ENCODE results near the gene MED20. TPM values are rescaled to one million over a fixed set of nuclear protein-coding genes. Genes with fewer than 3 reads are reported as not detected.

The MED20 gene
- total RNA-seq: 18.3 TPM
- long read RNA-seq, transcript MED20-201 (4 exons, 2,438 nt): major isoform, 11 of 13 reads
- long read RNA-seq, partial matches to known transcripts: 0 of 13 reads
- long read RNA-seq, other reads (novel, unspliced or antisense): 1 of 13 reads

- DNase-seq (peak; percentile 95), ATAC-seq (peak; percentile 98)
- Histone ChIP-seq H3K36me3 (peaks cover 12% of the 10 kb centered on the region), H3K4me3 (peak within 1 kb of the TSS; percentile 95), H3K4me1 (peaks cover 29% of the 10 kb centered on the region), H3K27ac (peak within 1 kb of the TSS; percentile 98), H3K9me3 (no peaks in the 10 kb centered on the region), H3K27me3 (no peaks in the 10 kb centered on the region)
- peak; percentile 99 for TF ChIP-seq CTCF (IDR thresholded peaks at IDR 0.05)
- intact Hi-C loops (cut with DNase I): no loop called here
Measured at GRCh38 chr6:41920921-41921711, at the start of gene MED20, which contains the start of gene BYSL. MED20 (minus strand) TSS chr6:41921139; CDS start chr6:41921018, 121 bp downstream. BYSL (plus strand) TSS chr6:41921499; CDS start chr6:41921563, 64 bp downstream.

- H3K4me1 ChIP-seq: peaks cover 56% of the 10 kb centered on the region
- ATAC-seq: peak; percentile 91
Measured at GRCh38 chr6:41970436-41970846, 49.5 kb upstream of the MED20 start.

GRCh38 chr6:41967312-41968287 is 46.7 kb upstream of the MED20 start:
- H3K27ac ChIP-seq: peak overlapping the region; percentile 61
- no peaks in the 10 kb centered on the region for H3K36me3 ChIP-seq
- peaks cover 56% of the 10 kb centered on the region for H3K4me1 ChIP-seq
- H3K4me3 ChIP-seq: no peak overlapping the region
- no peaks in the 10 kb centered on the region for H3K27me3 ChIP-seq
- intact Hi-C loops (cut with DNase I): no loop called here
- H3K9me3 ChIP-seq: no peaks in the 10 kb centered on the region
- ATAC-seq: peak; percentile 72
- no peak for DNase-seq
- TF ChIP-seq CTCF (IDR thresholded peaks at IDR 0.05): no peak

More at GRCh38 chr6:41970436-41970846, 49.5 kb upstream of the MED20 start:
- H3K36me3 ChIP-seq: no peaks in the 10 kb centered on the region
- no peak overlapping the region for H3K4me3 ChIP-seq
- intact Hi-C loops (cut with DNase I): no loop called here
- TF ChIP-seq CTCF (IDR thresholded peaks at IDR 0.05): no peak
- H3K9me3 ChIP-seq: no peaks in the 10 kb centered on the region
- peak; percentile 73 for DNase-seq
- H3K27me3 ChIP-seq: no peaks in the 10 kb centered on the region
- H3K27ac ChIP-seq: no peak overlapping the region

GRCh38 chr6:41966961-41967311 is 46.0 kb upstream of the MED20 start:
- intact Hi-C loops (cut with DNase I): no loop called here
- Histone ChIP-seq H3K9me3 (no peaks in the 10 kb centered on the region), H3K36me3 (no peaks in the 10 kb centered on the region), H3K4me1 (peaks cover 54% of the 10 kb centered on the region), H3K27ac (peak overlapping the region; percentile 61), H3K4me3 (no peak overlapping the region), H3K27me3 (no peaks in the 10 kb centered on the region)
- ATAC-seq (no peak), DNase-seq (no peak)
- TF ChIP-seq CTCF (IDR thresholded peaks at IDR 0.05): no peak

GRCh38 chr6:41966214-41966920 is 45.4 kb upstream of the MED20 start:
- H3K4me1 ChIP-seq: peaks cover 57% of the 10 kb centered on the region
- intact Hi-C loops (cut with DNase I): no loop called here
- H3K36me3 ChIP-seq: no peaks in the 10 kb centered on the region

More at GRCh38 chr6:41966214-41966920, 45.4 kb upstream of the MED20 start:
- TF ChIP-seq CTCF (IDR thresholded peaks at IDR 0.05): no peak
- Histone ChIP-seq H3K27ac (peak overlapping the region; percentile 61), H3K27me3 (no peaks in the 10 kb centered on the region), H3K9me3 (no peaks in the 10 kb centered on the region), H3K4me3 (no peak overlapping the region)
- ATAC-seq: no peak
- DNase-seq: no peak
